Ishikawa (cell line): ENCODE data around the gene SLC16A12.

Source experiments
- YY1 ChIP-seq: IDR thresholded peaks from 2 replicates; pipeline ENCODE4 v1.6.1; 2012; ENCODE audit warnings: low read depth
- ZBTB7A ChIP-seq: IDR thresholded peaks from 2 replicates; pipeline ENCODE4 v1.6.1; 2012; ENCODE audit warnings: low read depth
- TF ChIP-seq, protein P1 (sequence below): IDR thresholded peaks from 2 replicates; pipeline ENCODE4 v1.6.1; 2012

DNA sequence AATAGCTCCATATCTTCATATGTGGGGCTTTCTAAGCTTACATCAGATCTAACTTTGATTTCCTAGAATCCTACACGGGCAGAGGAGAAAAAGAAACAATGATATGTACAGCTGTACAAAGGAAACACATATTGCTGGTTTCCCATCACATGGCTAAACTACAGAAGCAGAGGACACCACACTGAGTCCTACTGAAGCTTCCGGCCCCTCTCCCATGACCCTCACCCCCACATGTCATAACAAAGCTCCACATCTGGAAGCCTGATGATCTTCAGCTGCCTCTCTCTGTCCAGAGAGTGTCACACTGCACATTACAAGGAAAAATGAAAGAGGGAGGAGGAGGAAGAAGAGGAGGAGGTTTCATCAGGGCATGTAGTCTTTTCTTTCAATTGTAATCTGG, 14.0 kb downstream of the SLC16A12 start:
- TF ChIP-seq ZBTB7A, result no peak
- TF ChIP-seq YY1, result no peak
- TF ChIP-seq, protein P1, sequence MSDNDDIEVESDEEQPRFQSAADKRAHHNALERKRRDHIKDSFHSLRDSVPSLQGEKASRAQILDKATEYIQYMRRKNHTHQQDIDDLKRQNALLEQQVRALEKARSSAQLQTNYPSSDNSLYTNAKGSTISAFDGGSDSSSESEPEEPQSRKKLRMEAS, result no peak
